Aorta (tissue), 5 donors: ENCODE measurements around the gene PTGER1. TPM values are rescaled to one million over a fixed set of nuclear protein-coding genes. Genes with fewer than 3 reads are reported as not detected.
A peak's percentile ranks its signal among the peaks of the same experiment; 100 is the strongest.

ENCODE experiments used
- ATAC-seq: fragments of 200-7000 bp; cut with Tn5 transposase; one replicate; pipeline ENCODE4 v1.9.1; 2022; ENCODE audit warnings: moderate library complexity; ENCODE audit not compliant: low FRiP score
- DNase-seq, 2 donors: peaks; one replicate each; pipeline ENCODE4 v3.0.0-alpha.2; 2020
- H3K27ac ChIP-seq, 2 donors: one replicate each; pipeline ENCODE4 v1.5.1; 2013; ENCODE audit warnings: low read length in 2 of 2, mild to moderate bottlenecking in 2 of 2, moderate library complexity in 2 of 2, control low read depth in 1 of 2, inconsistent platforms in 1 of 2, low read depth in 1 of 2
- H3K27me3 ChIP-seq, 2 donors: one replicate each; pipeline ENCODE4 v1.6.1; 2013; ENCODE audit warnings: control low read depth in 1 of 2, low read length in 1 of 2, mild to moderate bottlenecking in 1 of 2, moderate library complexity in 1 of 2; ENCODE audit not compliant: insufficient read depth in 2 of 2, control insufficient read depth in 1 of 2
- H3K36me3 ChIP-seq, 2 donors: one replicate each; pipeline ENCODE4 v1.6.1; 2013; ENCODE audit warnings: control low read depth in 1 of 2, low read length in 1 of 2, mild to moderate bottlenecking in 1 of 2; ENCODE audit not compliant: insufficient read depth in 2 of 2, control insufficient read depth in 1 of 2
- H3K4me1 ChIP-seq, 2 donors: one replicate each; pipeline ENCODE4 v1.6.1; 2013; ENCODE audit warnings: low read length in 2 of 2, control low read depth in 1 of 2, mild to moderate bottlenecking in 1 of 2, moderate library complexity in 1 of 2; ENCODE audit not compliant: insufficient read depth in 2 of 2, control insufficient read depth in 1 of 2
- H3K4me3 ChIP-seq, 2 donors: one replicate each; pipeline ENCODE4 v1.5.1; 2013; ENCODE audit warnings: low read length in 2 of 2, control low read depth in 1 of 2, mild to moderate bottlenecking in 1 of 2
- H3K9me3 ChIP-seq: one replicate; pipeline ENCODE4 v1.6.1; 2013; ENCODE audit warnings: mild to moderate bottlenecking, low read length; ENCODE audit not compliant: control insufficient read depth
- WGBS, 2 donors: extraction: QIAGEN DNeasy Blood & Tissue Kit; methylation state at CpG; one replicate each; pipeline ENCODE4 v1.1.7; 2013; 5-methylcytosine and 5-hydroxymethylcytosine counted together
- intact Hi-C, 2 donors: fragments of 100-400 bp; cut with DNase I; formaldehyde crosslinking; loops; one replicate each; pipeline versions ENCODE4 v1.14.2 to v1.15.0; 2022
- polyA plus RNA-seq, 2 donors: library from polyadenylated mRNA; stranded (reverse); fragments of 200-250 nt; gene quantifications; one replicate each; pipeline ENCODE4 v1.2.3, GENCODE V29; 2013
- total RNA-seq, 2 donors: library from RNA; stranded (reverse); fragmentation: NEBNext Ultra II Directional; extraction: Animal tissue kit (Norgen Biotek cat#: 25700); gene quantifications; one replicate each; pipeline ENCODE4 v1.2.1, GENCODE V29; 2021
- donor health status: healthy with polysubstance abuse.
- donor health status: Bipolar disorder and iron deficiency.
- donor health status: DM: no; HTN: no; CAD: no.
- donor health status: DM: no; HTN: no; CAD: no.
- donor health status: DM: yes; HTN: yes; CAD: no.

Gene PTGER1
- total and polyA plus RNA-seq, 4 donors = 2.3 to 4.4 TPM; not detected in 2

DNA sequence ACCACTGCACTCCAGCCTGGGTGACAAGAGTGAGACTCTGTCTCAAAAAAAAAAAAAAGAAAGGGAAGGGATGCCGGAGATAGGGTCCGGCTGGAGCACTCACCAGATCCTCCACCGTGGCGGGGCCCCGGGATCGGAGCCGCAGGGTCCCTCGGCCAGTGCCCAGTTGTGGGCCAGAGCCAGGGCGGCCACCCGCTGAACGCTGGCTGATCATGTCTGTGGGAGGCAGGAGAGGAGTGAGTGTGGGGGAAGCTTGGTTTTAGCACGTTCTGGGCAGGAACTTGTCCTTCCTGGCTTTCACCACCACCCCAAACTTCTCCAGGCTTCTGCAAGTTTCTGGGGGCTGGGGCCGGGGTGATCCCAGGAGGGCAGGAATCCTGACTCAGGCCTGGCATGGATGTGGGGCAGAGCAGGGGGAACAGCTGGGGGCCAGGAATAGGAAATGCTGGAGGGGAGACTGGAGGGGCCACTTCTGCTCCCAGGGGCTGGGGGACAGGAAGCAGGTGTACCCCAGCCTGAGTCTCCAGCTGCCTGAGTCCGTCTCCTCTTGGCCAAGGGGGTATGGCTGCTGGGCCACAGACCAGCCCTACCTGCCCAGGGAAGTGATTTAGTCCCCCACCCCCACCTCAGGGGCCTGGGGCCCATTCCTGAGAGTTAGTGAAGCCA lies 4.3 kb upstream of the PTGER1 start:
- Histone ChIP-seq H3K4me1 (no peaks in the 10 kb centered on the region), H3K27ac (no peak overlapping the region), H3K4me3 (no peak overlapping the region), H3K36me3 (peaks cover 0 to 3% of the 10 kb centered on the region in 2 donors), H3K9me3 (no peaks in the 10 kb centered on the region), H3K27me3 (no peaks in the 10 kb centered on the region)
- intact Hi-C loops = loop anchor here (10.0 kb wide), 2 partner anchors 125 to 135 kb away; no protein-coding TSS in a partner anchor
- DNase-seq (no peak), ATAC-seq (no peak)
- WGBS, 2 donors = 87 to 95% methylated on average over 14 of the region's 14 CpGs

DNA sequence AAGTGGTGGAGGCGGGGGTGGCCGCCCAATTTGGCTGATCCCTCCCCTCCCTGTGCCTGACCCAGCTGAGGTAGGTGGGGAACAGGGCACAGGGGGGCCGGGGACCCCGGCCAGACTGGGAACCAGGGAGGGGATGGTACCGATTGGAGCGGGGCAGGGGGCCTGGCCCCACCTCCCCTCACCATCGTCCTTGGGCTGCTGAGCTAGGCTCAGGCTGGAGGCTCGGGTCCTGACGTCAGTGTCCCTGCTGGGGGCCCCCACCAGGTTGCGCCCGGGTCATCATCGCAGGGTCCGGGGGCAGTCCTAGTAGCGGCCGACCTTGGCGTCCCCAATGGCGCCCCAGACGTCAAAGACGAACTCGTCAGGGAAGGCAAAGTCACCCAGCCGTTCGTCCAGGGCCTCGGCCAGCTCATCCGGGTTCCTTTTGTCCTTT lies 3.0 kb upstream of the PTGER1 start:
- ATAC-seq (no peak), DNase-seq (no peak)
- H3K4me1 ChIP-seq = no peaks in the 10 kb centered on the region
- no peaks in the 10 kb centered on the region for H3K27me3 ChIP-seq
- 81 to 82% methylated on average over 24 of the region's 24 CpGs for WGBS, 2 donors
- H3K4me3 ChIP-seq = no peak overlapping the region
- no peak overlapping the region for H3K27ac ChIP-seq
- no peaks in the 10 kb centered on the region for H3K9me3 ChIP-seq
- H3K36me3 ChIP-seq = peaks cover 0 to 3% of the 10 kb centered on the region in 2 donors
- intact Hi-C loops = loop anchor here (10.0 kb wide), 2 partner anchors 123 to 133 kb away; no protein-coding TSS in a partner anchor

DNA sequence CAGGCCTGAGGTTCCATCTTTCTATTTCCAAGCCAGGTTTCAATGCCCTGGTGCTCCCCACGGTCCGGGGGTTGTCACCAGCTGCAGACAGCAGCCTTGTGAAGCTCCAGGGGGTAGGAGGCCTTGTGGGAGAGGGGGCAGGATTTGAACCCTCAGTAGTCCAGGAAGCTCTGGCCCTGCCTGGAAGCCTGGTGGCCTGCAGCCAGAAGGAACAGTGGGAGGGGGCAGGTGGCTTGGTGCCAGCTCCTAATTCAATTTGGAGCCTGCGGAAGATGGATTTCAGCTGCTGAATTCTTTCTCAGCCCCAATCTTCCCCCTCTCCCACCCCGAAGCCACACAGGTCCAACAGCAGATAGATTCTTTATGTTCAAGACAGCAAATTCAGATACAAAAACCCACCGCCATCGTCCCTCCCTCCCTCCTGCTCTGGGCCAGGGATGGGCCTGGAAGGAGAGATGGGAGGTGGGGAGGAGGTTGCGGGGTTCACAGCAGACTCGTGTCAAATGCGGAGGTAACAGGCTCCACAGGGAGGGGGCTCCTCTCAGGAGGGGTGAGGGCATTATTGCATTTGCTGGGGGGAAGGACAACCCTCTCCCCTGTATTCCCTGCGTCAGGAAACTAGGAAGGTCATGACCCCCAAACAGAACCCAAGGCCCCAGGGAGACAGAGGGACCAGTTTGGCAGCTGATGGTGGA lies 2.4 kb upstream of the PTGER1 start:
- 64 to 75% methylated on average over 8 to 10 of the region's 10 CpGs for WGBS, 2 donors
- intact Hi-C loops = loop anchor here (10.0 kb wide), 2 partner anchors 123 to 133 kb away; no protein-coding TSS in a partner anchor
- Histone ChIP-seq H3K27ac (no peak overlapping the region), H3K4me1 (no peaks in the 10 kb centered on the region), H3K27me3 (no peaks in the 10 kb centered on the region), H3K4me3 (no peak overlapping the region), H3K9me3 (no peaks in the 10 kb centered on the region), H3K36me3 (peaks cover 0 to 3% of the 10 kb centered on the region in 2 donors)
- no peak for DNase-seq
- ATAC-seq = no peak

DNA sequence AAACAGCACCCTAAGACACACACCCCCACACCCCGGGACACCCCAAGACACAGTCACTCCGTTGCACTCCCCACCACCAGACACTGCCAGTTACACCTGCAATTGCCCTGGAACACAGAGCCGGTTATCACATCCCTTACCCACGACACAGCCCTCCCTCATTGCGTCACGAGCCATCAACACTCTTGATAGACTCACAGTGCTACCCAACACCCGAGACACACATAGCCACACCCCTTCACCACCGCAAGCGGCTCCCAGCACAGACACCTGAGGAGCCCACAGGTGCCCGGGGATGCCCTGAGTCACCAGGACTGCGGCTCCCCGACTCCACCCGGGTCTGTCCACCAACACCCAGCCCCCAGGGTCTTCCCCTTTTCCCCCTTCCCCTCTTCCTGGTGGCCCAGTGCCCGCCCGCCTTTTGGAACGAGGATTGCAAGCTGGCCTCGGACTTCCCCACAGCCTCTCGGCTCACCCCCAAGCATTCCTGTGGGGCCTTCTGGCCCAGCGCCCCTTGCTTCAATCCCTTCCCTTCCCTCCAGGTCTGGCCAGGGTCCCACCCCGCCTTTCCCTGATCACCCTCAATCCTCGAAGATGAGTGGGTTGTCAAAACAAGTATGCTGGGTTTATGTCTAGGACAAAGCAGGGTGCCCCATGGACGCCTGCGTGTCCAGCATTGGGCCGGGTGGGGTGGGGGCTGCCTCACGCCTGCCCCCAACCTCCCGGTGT lies 1.7 kb upstream of the PTGER1 start:
- H3K4me3 ChIP-seq = no peak overlapping the region
- H3K27ac ChIP-seq = no peak overlapping the region
- peak in 1 of 2 donors; percentile 78 for DNase-seq
- no peaks in the 10 kb centered on the region for H3K27me3 ChIP-seq
- H3K4me1 ChIP-seq = no peaks in the 10 kb centered on the region
- no peak for ATAC-seq
- peaks cover 0 to 1% of the 10 kb centered on the region in 2 donors for H3K36me3 ChIP-seq
- H3K9me3 ChIP-seq = no peaks in the 10 kb centered on the region
- WGBS, 2 donors = 59 to 62% methylated on average over 26 of the region's 26 CpGs
- intact Hi-C loops = loop anchor here (10.0 kb wide), 2 partner anchors 122 to 132 kb away; no protein-coding TSS in a partner anchor

DNA sequence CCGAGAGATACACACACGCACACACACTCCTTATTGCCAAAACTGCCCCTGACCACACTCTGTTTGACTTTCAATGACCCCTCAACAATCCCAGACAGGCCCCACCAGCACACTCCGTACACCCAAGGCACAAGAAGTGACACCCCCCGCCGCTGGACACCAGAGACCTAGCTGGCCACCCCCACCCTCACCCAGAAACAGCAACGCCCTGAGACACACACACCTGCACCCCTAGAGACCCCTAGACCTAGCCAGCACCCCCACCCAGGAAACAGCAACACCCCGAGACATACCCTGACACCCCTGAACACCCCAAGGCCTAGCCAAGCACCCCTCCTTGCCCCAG lies 1.1 kb upstream of the PTGER1 start:
- no peaks in the 10 kb centered on the region for H3K9me3 ChIP-seq
- no peaks in the 10 kb centered on the region for H3K27me3 ChIP-seq
- 78 to 79% methylated on average over 7 of the region's 7 CpGs for WGBS, 2 donors
- ATAC-seq = no peak
- H3K4me3 ChIP-seq = no peak overlapping the region
- intact Hi-C loops = loop anchor here (10.0 kb wide), 2 partner anchors 121 to 131 kb away; no protein-coding TSS in a partner anchor
- no peak for DNase-seq
- no peaks in the 10 kb centered on the region for H3K4me1 ChIP-seq
- H3K36me3 ChIP-seq = peaks cover 0 to 1% of the 10 kb centered on the region in 2 donors
- H3K27ac ChIP-seq = no peak overlapping the region

DNA sequence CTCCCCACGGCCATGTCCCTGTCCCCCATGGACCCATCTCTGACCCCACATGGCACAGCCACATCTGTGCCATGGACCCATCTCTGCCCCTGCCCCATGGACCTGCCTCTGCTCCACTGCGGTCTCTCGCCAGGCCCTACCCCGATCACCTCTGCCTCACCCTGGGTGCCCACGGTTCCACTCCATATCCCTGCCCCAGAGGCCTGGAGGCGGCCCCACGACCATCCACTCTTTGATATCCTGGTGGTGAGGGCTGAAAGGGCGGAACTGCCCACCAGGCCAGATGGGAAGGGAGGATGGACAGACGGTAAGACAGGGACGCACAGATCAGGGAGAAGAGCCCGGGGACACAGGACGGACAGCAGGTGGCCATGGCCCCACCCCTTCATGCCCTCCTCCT lies 327 bp downstream of the PTGER1 start:
- Histone ChIP-seq H3K9me3 (no peaks in the 10 kb centered on the region), H3K27me3 (no peaks in the 10 kb centered on the region), H3K36me3 (peaks cover 0 to 4% of the 10 kb centered on the region in 2 donors), H3K4me1 (no peaks in the 10 kb centered on the region), H3K4me3 (no peak overlapping the region), H3K27ac (no peak overlapping the region)
- DNase-seq (no peak), ATAC-seq (no peak)
- WGBS, 2 donors = 48 to 49% methylated on average over 12 of the region's 12 CpGs
- intact Hi-C loops = loop anchor here (5.0 to 10.0 kb wide), 3 partner anchors 120 to 328 kb away; no protein-coding TSS in a partner anchor

DNA sequence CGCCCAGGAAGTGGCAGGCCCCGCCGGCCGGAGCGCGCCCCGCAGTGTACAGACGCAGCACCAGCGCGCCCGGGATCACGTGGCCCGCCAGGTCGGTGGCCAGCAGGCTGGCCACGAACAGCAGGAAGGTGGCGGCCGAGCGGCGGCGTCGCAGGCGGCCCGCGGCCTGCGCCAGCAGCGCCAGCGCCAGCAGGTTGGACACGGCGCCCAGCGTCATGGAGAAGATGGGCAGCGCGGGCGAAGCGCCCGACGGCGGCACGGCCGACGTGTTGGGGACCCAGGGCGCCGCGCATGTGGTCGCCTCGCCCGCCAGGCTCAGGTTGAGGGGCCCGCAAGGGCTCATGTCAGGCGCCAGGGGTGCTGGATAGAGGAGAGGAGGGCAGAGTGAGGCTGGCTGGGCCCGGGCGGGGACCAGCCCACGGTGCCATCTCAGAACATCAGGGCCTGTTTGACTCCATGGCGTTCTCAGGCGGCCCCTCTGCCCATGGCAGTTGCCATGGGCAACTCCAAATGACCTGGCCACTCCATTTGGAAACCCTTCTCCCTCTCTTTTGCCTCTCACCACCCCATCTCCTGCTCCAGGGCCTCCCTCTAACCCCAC lies 1.1 kb downstream of the PTGER1 start:
- Histone ChIP-seq H3K4me1 (no peaks in the 10 kb centered on the region), H3K9me3 (no peaks in the 10 kb centered on the region), H3K4me3 (no peak overlapping the region), H3K27ac (no peak overlapping the region), H3K36me3 (peaks cover 0 to 4% of the 10 kb centered on the region in 2 donors), H3K27me3 (no peaks in the 10 kb centered on the region)
- intact Hi-C loops = loop anchor here (5.0 to 10.0 kb wide), 3 partner anchors 119 to 327 kb away; no protein-coding TSS in a partner anchor
- WGBS, 2 donors = 15 to 16% methylated on average over 51 to 53 of the region's 53 CpGs
- DNase-seq (no peak), ATAC-seq (no peak)
